ENCODE data around the gene CIT.

Gene CIT

GRCh38 chr12:119828300-119828699 lies 48.8 kb downstream of the CIT start:
- TF ChIP-seq FOXP2 (optimal IDR thresholded peaks at IDR 0.05; ENCODE audit: borderline replicate concordance, extremely low read depth, extremely low read length, insufficient read depth) (no peak), TAF1 (IDR thresholded peaks at IDR 0.05; ENCODE audit: borderline replicate concordance, insufficient read depth, low read length) (no peak), SIN3A (IDR thresholded peaks at IDR 0.05; ENCODE audit: borderline replicate concordance, insufficient read depth, low read length) (no peak), POLR2AphosphoS5 (IDR thresholded peaks at IDR 0.05; ENCODE audit: low read depth, low read length) (no peak)
- TF ChIP-seq, protein P1, sequence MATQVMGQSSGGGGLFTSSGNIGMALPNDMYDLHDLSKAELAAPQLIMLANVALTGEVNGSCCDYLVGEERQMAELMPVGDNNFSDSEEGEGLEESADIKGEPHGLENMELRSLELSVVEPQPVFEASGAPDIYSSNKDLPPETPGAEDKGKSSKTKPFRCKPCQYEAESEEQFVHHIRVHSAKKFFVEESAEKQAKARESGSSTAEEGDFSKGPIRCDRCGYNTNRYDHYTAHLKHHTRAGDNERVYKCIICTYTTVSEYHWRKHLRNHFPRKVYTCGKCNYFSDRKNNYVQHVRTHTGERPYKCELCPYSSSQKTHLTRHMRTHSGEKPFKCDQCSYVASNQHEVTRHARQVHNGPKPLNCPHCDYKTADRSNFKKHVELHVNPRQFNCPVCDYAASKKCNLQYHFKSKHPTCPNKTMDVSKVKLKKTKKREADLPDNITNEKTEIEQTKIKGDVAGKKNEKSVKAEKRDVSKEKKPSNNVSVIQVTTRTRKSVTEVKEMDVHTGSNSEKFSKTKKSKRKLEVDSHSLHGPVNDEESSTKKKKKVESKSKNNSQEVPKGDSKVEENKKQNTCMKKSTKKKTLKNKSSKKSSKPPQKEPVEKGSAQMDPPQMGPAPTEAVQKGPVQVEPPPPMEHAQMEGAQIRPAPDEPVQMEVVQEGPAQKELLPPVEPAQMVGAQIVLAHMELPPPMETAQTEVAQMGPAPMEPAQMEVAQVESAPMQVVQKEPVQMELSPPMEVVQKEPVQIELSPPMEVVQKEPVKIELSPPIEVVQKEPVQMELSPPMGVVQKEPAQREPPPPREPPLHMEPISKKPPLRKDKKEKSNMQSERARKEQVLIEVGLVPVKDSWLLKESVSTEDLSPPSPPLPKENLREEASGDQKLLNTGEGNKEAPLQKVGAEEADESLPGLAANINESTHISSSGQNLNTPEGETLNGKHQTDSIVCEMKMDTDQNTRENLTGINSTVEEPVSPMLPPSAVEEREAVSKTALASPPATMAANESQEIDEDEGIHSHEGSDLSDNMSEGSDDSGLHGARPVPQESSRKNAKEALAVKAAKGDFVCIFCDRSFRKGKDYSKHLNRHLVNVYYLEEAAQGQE (IDR thresholded peaks at IDR 0.05; ENCODE audit: insufficient read depth in 1 of 2, low read depth in 2 of 2, low read length in 2 of 2): no peak

DNA sequence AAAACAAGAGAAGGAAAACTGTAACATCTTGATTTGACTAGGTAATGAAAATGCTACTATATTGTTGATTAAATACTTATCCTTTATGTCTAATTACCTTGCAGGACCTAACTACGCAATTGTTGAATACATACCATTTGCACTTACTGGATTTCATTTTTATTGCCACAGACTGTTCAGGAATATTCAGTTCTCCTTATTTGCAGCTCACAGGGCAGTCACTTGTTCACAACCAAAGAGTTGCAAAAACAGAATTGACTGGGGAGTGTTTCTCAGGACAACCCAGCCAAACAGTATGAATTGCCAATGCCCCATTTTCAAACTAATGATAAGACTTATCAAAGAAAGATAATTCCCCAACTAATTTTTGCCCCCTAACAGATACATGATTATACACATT lies 49.4 kb downstream of the CIT start:
- TF ChIP-seq TAF1 (IDR thresholded peaks at IDR 0.05; ENCODE audit: borderline replicate concordance, insufficient read depth, low read length): no peak
- TF ChIP-seq, protein P1 (IDR thresholded peaks at IDR 0.05; ENCODE audit: insufficient read depth in 1 of 2, low read depth in 2 of 2, low read length in 2 of 2): no peak
- no peak for TF ChIP-seq POLR2AphosphoS5 (IDR thresholded peaks at IDR 0.05; ENCODE audit: low read depth, low read length)
- no peak for TF ChIP-seq FOXP2 (optimal IDR thresholded peaks at IDR 0.05; ENCODE audit: borderline replicate concordance, extremely low read depth, extremely low read length, insufficient read depth)
- no peak for TF ChIP-seq SIN3A (IDR thresholded peaks at IDR 0.05; ENCODE audit: borderline replicate concordance, insufficient read depth, low read length)

- TF ChIP-seq SIN3A (IDR thresholded peaks at IDR 0.05; ENCODE audit: borderline replicate concordance, insufficient read depth, low read length): no peak
- TF ChIP-seq POLR2AphosphoS5 (IDR thresholded peaks at IDR 0.05; ENCODE audit: low read depth, low read length): no peak
- TF ChIP-seq, protein P1 (IDR thresholded peaks at IDR 0.05; ENCODE audit: insufficient read depth in 1 of 2, low read depth in 2 of 2, low read length in 2 of 2): no peak
- no peak for TF ChIP-seq TAF1 (IDR thresholded peaks at IDR 0.05; ENCODE audit: borderline replicate concordance, insufficient read depth, low read length)
- no peak for TF ChIP-seq FOXP2 (optimal IDR thresholded peaks at IDR 0.05; ENCODE audit: borderline replicate concordance, extremely low read depth, extremely low read length, insufficient read depth)
Observed at GRCh38 chr12:119826661-119827445, 50.3 kb downstream of the CIT start.

GRCh38 chr12:119825262-119825661 lies 51.9 kb downstream of the CIT start:
- TF ChIP-seq SIN3A (IDR thresholded peaks at IDR 0.05; ENCODE audit: borderline replicate concordance, insufficient read depth, low read length) (no peak), FOXP2 (optimal IDR thresholded peaks at IDR 0.05; ENCODE audit: borderline replicate concordance, extremely low read depth, extremely low read length, insufficient read depth) (no peak), TAF1 (IDR thresholded peaks at IDR 0.05; ENCODE audit: borderline replicate concordance, insufficient read depth, low read length) (no peak), POLR2AphosphoS5 (IDR thresholded peaks at IDR 0.05; ENCODE audit: low read depth, low read length) (no peak)
- TF ChIP-seq, protein P1 (IDR thresholded peaks at IDR 0.05; ENCODE audit: insufficient read depth in 1 of 2, low read depth in 2 of 2, low read length in 2 of 2): no peak
